ENCODE results near the gene LCE3D. TPM values are rescaled to one million over a fixed set of nuclear protein-coding genes. Genes with fewer than 3 reads are reported as not detected.

LCE3D gene
- total and polyA plus RNA-seq, 9 of the 15 experiments (the other 6 are each of a cell fraction or from before 2014, with no cell fraction given) = not detected

- H3K9ac ChIP-seq (ENCODE audit: insufficient read depth in 1 of 2, low read depth in 2 of 2, low read length in 2 of 2) = no peak overlapping the region
- under 1% methylated on average over 7 of the region's 7 CpGs for WGBS (ENCODE audit: insufficient coverage, low coverage, missing lambda C conversion rate)
- H3K9me1 ChIP-seq (ENCODE audit: control insufficient read depth, insufficient read depth, low read length) = no peaks in the 10 kb centered on the region
- no peaks in the 10 kb centered on the region for H3K9me3 ChIP-seq (replicated peaks; ENCODE audit: control insufficient read depth, insufficient read depth, low read depth, low read length)
- no peak overlapping the region for H3K4me3 ChIP-seq
- H3K4me2 ChIP-seq (ENCODE audit: insufficient read depth, low read length) = no peak overlapping the region
- intact Hi-C loops (cut with micrococcal nuclease) = loop anchor here (5.0 kb wide), 1 partner anchor 46 kb away; no protein-coding TSS in a partner anchor
- DNase-seq (ENCODE audit: extremely low read depth in 1 of 4, low spot score in 3 of 4) = peak; percentile 39 to 64 (median 58)
- H3K4me1 ChIP-seq (replicated peaks in 1 of 2; ENCODE audit: control insufficient read depth in 2 of 2, insufficient read depth in 2 of 2, low read length in 2 of 2) = no peaks in the 10 kb centered on the region
- in situ Hi-C loops (cut with MboI) = no loop called here
- H4K20me1 ChIP-seq (replicated peaks; ENCODE audit: control insufficient read depth, insufficient read depth, low read length) = no peaks in the 10 kb centered on the region
- FAIRE-seq = peak; percentile 86
- ChIA-PET CTCF (ENCODE audit: low intra/inter-chr PET ratio) (interaction anchor here (0.6 to 0.7 kb wide), 3 partner anchors 24 to 47 kb away, joined by 3 to 4 read pairs (median 3); no protein-coding TSS in a partner anchor), POLR2A (no interaction called here)
- no peaks in the 10 kb centered on the region for H3K79me2 ChIP-seq (ENCODE audit: control insufficient read depth, insufficient read depth, low read length)
- peak; percentile 78; the same call in 2 of the 3 replicates for ATAC-seq
- no TSS peak for BruUV-seq (replicated peaks)
- H3K27me3 ChIP-seq (ENCODE audit: control insufficient read depth in 2 of 2, insufficient read depth in 2 of 2, low read length in 2 of 2) = peaks cover 2 to 5% of the 10 kb centered on the region in 2 experiments; a peak in 2 of 5 replicates
- H3K27ac ChIP-seq (ENCODE audit: extremely low read depth, low read depth, low read length) = no peak overlapping the region
- no peaks in the 10 kb centered on the region for H3K36me3 ChIP-seq (ENCODE audit: control insufficient read depth, insufficient read depth, low read length)
- H2AFZ ChIP-seq (ENCODE audit: low read depth, low read length) = no peak overlapping the region
- TF ChIP-seq TEAD4 (IDR thresholded peaks at IDR 0.05; ENCODE audit: low read length) = peak; percentile 76
- no peak for TF ChIP-seq TEAD4 (CRISPR knock-in tag; IDR thresholded peaks at IDR 0.05; ENCODE audit: borderline replicate concordance)
- no peak for TF ChIP-seq MCM2 (IDR thresholded peaks at IDR 0.05; ENCODE audit: low read depth)
- 0 out of 4 replicates have a peak, but pooled peaks of 1 of the 2 experiments have one; percentile 27 for TF ChIP-seq MAZ (CRISPR knock-in tag; conservative IDR thresholded peaks at IDR 0.05 in 1 of 2, IDR thresholded peaks at IDR 0.05 in 1 of 2)
- peak; percentile 73 to 79 (median 74) for TF ChIP-seq CTCF (IDR thresholded peaks at IDR 0.05 in 2 of 3, conservative IDR thresholded peaks at IDR 0.05 in 1 of 3; ENCODE audit: insufficient read depth in 2 of 3, low read depth in 1 of 3, low read length in 3 of 3)
- 0 out of 2 replicates have a peak, but pooled peaks have one; percentile 12 for TF ChIP-seq SMC3 (conservative IDR thresholded peaks at IDR 0.05; ENCODE audit: insufficient read depth, low read depth, low read length)
- no peak for TF ChIP-seq RREB1 (CRISPR knock-in tag; IDR thresholded peaks at IDR 0.05)
- no peak for TF ChIP-seq TARDBP (IDR thresholded peaks at IDR 0.05)
- peak; percentile 82 for TF ChIP-seq TEAD2 (tag; IDR thresholded peaks at IDR 0.05)
- no peak for TF ChIP-seq POLR2G (IDR thresholded peaks at IDR 0.05; ENCODE audit: low read depth, low read length)
- TF ChIP-seq CHCHD3 (CRISPR knock-in tag; IDR thresholded peaks at IDR 0.05) = no peak
Observed at GRCh38 chr1:152533327-152533938, 46.9 kb downstream of the LCE3D start.
